Keratinocyte (primary cell): Measurements from ENCODE around the gene SPAG16. TPM values are rescaled to one million over a fixed set of nuclear protein-coding genes. Genes with fewer than 3 reads are reported as not detected.

ENCODE experiments used
- DNase-seq: peaks from one replicate; pipeline ENCODE4 v3.0.0-alpha.2; 2011; ENCODE audit warnings: low read depth, missing footprints, low spot score
- FAIRE-seq: peaks from 2 replicates; lab custom pipeline; 2011; peaks lifted over from hg19 to GRCh38; lab: Jason Lieb, UNC
- H2AFZ ChIP-seq: 2 replicates; pipeline ENCODE4 v1.6.0; 2012; ENCODE audit warnings: low read length, control low read depth, inconsistent platforms; ENCODE audit not compliant: control insufficient read depth
- H3K27ac ChIP-seq: 2 replicates; pipeline ENCODE4 v1.5.1; 2011; ENCODE audit warnings: low read length; ENCODE audit not compliant: control insufficient read depth, insufficient read depth
- H3K27me3 ChIP-seq: 3 replicates; pipeline ENCODE4 v1.6.0; 2011; ENCODE audit warnings: low read length; ENCODE audit not compliant: control insufficient read depth, insufficient read depth; ENCODE audit errors: extremely low read depth
- H3K36me3 ChIP-seq, 2 experiments: 2 replicates in 1 of 2; 3 replicates in 1 of 2; pipeline ENCODE4 v1.5.1; 2011; ENCODE audit warnings: low read length in 2 of 2, mild to moderate bottlenecking in 1 of 2; ENCODE audit not compliant: control insufficient read depth in 2 of 2, insufficient read depth in 2 of 2; ENCODE audit errors: extremely low read depth in 1 of 2
- H3K4me1 ChIP-seq: 3 replicates; pipeline ENCODE4 v1.5.1; 2011; ENCODE audit warnings: low read length; ENCODE audit not compliant: control insufficient read depth, insufficient read depth; ENCODE audit errors: extremely low read depth
- H3K4me2 ChIP-seq: 3 replicates; pipeline ENCODE4 v1.6.0; 2011; ENCODE audit warnings: low read depth, low read length; ENCODE audit not compliant: control insufficient read depth, insufficient read depth; ENCODE audit errors: extremely low read depth
- H3K4me3 ChIP-seq, 3 experiments: fragments of 200-600 bp in 1 of 3; sonication (generic) in 1 of 3; 2 replicates in 2 of 3; 3 replicates in 1 of 3; pipeline ENCODE4 v1.5.1; 2011 to 2016; ENCODE audit warnings: low read length in 3 of 3, mild to moderate bottlenecking in 3 of 3, control low read depth in 2 of 3, inconsistent platforms in 1 of 3, low read depth in 1 of 3, mixed read lengths in 1 of 3, mixed run types in 1 of 3, moderate library complexity in 1 of 3; ENCODE audit not compliant: control insufficient read depth in 2 of 3, insufficient read depth in 2 of 3; ENCODE audit errors: extremely low read depth in 1 of 3
- H3K79me2 ChIP-seq: 2 replicates; pipeline ENCODE4 v1.6.0; 2012; ENCODE audit warnings: low read length; ENCODE audit not compliant: control insufficient read depth, insufficient read depth
- H3K9ac ChIP-seq: 3 replicates; pipeline ENCODE4 v1.6.0; 2011; ENCODE audit warnings: low read length; ENCODE audit not compliant: control insufficient read depth, insufficient read depth; ENCODE audit errors: extremely low read depth
- H3K9me1 ChIP-seq: 3 replicates; pipeline ENCODE4 v1.6.0; 2011; ENCODE audit warnings: low read length; ENCODE audit not compliant: control insufficient read depth, insufficient read depth; ENCODE audit errors: extremely low read depth
- H3K9me3 ChIP-seq: 2 replicates; pipeline ENCODE4 v1.5.1; 2012; ENCODE audit warnings: low read depth, low read length; ENCODE audit not compliant: control insufficient read depth
- H4K20me1 ChIP-seq: 3 replicates; pipeline ENCODE4 v1.6.0; 2011; ENCODE audit warnings: low read length; ENCODE audit not compliant: control insufficient read depth, insufficient read depth; ENCODE audit errors: extremely low read depth
- EZH2 ChIP-seq: IDR thresholded peaks from one replicate; pipeline ENCODE4 v1.6.1; 2012; ENCODE audit warnings: inconsistent platforms, mild to moderate bottlenecking, low read length, moderate library complexity
- dilution Hi-C: fragments of 300-500 bp; cut with MboI; formaldehyde crosslinking; loops from one replicate; pipeline ENCODE4 v1.7.0; 2020; ENCODE audit warnings: low sequenced_read_pairs; ENCODE audit not compliant: extremely low pct_ligation_motif_present
- polyA plus RNA-seq, 5 experiments: library from polyadenylated mRNA; depleted of rRNA in 3 of 5; stranded (reverse) in 3 of 5; stranded (forward) in 1 of 5; unstranded in 1 of 5; fragments of >200 nt; gene quantifications; 1 replicate in 1 of 5; 2 replicates in 3 of 5; 3 replicates in 1 of 5; pipeline versions ENCODE4 v1.2.1 to v1.2.3, GENCODE V29; 2011 to 2012; ENCODE audit warnings: missing spikeins in 2 of 5, low read depth in 1 of 5, low replicate concordance in 1 of 5
- TF ChIP-seq, protein P1 (sequence below), 3 experiments: IDR thresholded peaks in 1 of 3; conservative IDR thresholded peaks in 1 of 3; optimal IDR thresholded peaks in 1 of 3; 2 replicates in 2 of 3; 3 replicates in 1 of 3; pipeline versions ENCODE3 to v1.5.1; 2011; ENCODE audit warnings: low read length in 3 of 3, mild to moderate bottlenecking in 3 of 3, moderate library complexity in 2 of 3, control low read depth in 1 of 3, inconsistent platforms in 1 of 3; ENCODE audit not compliant: insufficient read depth in 2 of 3; ENCODE audit errors: extremely low read depth in 1 of 3

Gene SPAG16
- polyA plus RNA-seq, 1 donor (not counting 4 experiments of a cell fraction or from before 2014, with no cell fraction given), result 19.6 TPM

DNA sequence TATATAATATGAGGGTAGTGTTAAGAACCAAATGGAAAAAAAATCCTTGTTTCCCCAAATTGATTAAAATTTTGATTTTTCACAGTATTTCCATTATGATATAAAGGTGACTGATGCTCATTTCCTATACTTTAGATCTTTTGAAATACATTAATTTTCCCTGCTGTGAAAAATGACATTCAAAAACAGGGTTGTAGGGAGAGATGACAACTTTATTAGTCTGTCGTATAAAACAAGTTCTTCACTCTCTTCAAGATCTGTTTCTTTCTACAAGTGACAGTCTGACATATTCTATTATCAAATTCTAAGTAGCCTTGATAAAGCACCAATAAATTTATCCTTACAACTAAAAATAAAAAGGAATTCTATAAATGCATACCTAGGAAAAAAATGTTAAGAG lies 1081.3 kb downstream of the SPAG16 start:
- Histone ChIP-seq H3K4me3 (no peak overlapping the region), H3K4me2 (no peak overlapping the region), H3K36me3 (no peaks in the 10 kb centered on the region), H3K27me3 (no peaks in the 10 kb centered on the region), H3K9me1 (no peaks in the 10 kb centered on the region), H3K79me2 (no peaks in the 10 kb centered on the region), H2AFZ (no peak overlapping the region), H3K9ac (no peak overlapping the region), H3K9me3 (no peaks in the 10 kb centered on the region), H4K20me1 (no peaks in the 10 kb centered on the region), H3K4me1 (no peaks in the 10 kb centered on the region), H3K27ac (no peak overlapping the region)
- dilution Hi-C loops, result no loop called here
- DNase-seq, result no peak
- FAIRE-seq, result no peak
- TF ChIP-seq, protein P1, sequence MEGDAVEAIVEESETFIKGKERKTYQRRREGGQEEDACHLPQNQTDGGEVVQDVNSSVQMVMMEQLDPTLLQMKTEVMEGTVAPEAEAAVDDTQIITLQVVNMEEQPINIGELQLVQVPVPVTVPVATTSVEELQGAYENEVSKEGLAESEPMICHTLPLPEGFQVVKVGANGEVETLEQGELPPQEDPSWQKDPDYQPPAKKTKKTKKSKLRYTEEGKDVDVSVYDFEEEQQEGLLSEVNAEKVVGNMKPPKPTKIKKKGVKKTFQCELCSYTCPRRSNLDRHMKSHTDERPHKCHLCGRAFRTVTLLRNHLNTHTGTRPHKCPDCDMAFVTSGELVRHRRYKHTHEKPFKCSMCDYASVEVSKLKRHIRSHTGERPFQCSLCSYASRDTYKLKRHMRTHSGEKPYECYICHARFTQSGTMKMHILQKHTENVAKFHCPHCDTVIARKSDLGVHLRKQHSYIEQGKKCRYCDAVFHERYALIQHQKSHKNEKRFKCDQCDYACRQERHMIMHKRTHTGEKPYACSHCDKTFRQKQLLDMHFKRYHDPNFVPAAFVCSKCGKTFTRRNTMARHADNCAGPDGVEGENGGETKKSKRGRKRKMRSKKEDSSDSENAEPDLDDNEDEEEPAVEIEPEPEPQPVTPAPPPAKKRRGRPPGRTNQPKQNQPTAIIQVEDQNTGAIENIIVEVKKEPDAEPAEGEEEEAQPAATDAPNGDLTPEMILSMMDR (optimal IDR thresholded peaks at IDR 0.05 in 1 of 3, IDR thresholded peaks at IDR 0.05 in 1 of 3, conservative IDR thresholded peaks at IDR 0.05 in 1 of 3; ENCODE audit: extremely low read depth in 1 of 3, insufficient read depth in 2 of 3, low read length in 3 of 3), result no peak
- no peak for TF ChIP-seq EZH2

DNA sequence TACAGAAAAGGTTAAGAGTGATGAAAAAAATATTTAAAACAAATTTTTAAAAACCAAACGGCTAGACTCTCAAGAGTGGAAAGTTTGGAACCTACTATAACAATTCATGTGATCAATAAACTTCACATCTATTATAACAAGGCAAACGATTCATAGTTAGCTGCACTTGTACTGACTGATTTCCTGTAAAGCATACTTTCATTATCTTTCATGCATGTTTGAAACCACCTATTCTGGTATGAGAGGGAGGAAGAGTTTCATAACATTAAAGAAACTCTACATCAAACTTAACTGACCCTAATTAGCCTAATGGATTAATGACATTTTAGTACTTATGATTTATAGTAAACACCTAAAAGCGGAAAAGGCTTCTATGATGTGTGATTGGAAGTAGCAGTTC lies 1082.9 kb downstream of the SPAG16 start:
- Histone ChIP-seq H3K9ac (no peak overlapping the region), H3K79me2 (no peaks in the 10 kb centered on the region), H3K4me2 (no peak overlapping the region), H3K9me3 (no peaks in the 10 kb centered on the region), H3K4me1 (no peaks in the 10 kb centered on the region), H2AFZ (no peak overlapping the region), H3K36me3 (no peaks in the 10 kb centered on the region), H4K20me1 (no peaks in the 10 kb centered on the region), H3K9me1 (no peaks in the 10 kb centered on the region), H3K27me3 (no peaks in the 10 kb centered on the region), H3K27ac (no peak overlapping the region), H3K4me3 (no peak overlapping the region)
- DNase-seq, result no peak
- TF ChIP-seq EZH2, result no peak
- TF ChIP-seq, protein P1 (optimal IDR thresholded peaks at IDR 0.05 in 1 of 3, IDR thresholded peaks at IDR 0.05 in 1 of 3, conservative IDR thresholded peaks at IDR 0.05 in 1 of 3; ENCODE audit: extremely low read depth in 1 of 3, insufficient read depth in 2 of 3, low read length in 3 of 3), result no peak
- dilution Hi-C loops, result no loop called here
- FAIRE-seq, result no peak
